HCT116 (cell line): Measurements from ENCODE around the gene ADAR. TPM values are rescaled to one million over a fixed set of nuclear protein-coding genes. Genes with fewer than 3 reads are reported as not detected.

Experiments used
- ATAC-seq: fragments of 200-7000 bp; cut with Tn5 transposase; 2 replicates; pipeline ENCODE4 v1.9.1; 2020; ENCODE audit warnings: mild to moderate bottlenecking, moderate library complexity
- BruUV-seq: library from RNA; stranded (reverse); fragments of 400-500 nt; replicated peaks from 2 replicates; lab custom pipeline; 2021; lab: Mats Ljungman, UMichigan
- CTCF ChIA-PET: fragments of 300-600 bp; sonication (Branson Sonifier 250); formaldehyde crosslinking; loops from one replicate; lab custom pipeline; 2021; ENCODE audit warnings: antibody characterized with exemption; lab: Charles Lee
- POLR2A ChIA-PET: fragments of 300-600, 350-600 bp; sonication (Branson Sonifier 250); formaldehyde crosslinking; loops from one replicate; lab custom pipeline; 2021; ENCODE audit warnings: antibody characterized with exemption; lab: Charles Lee
- RAD21 ChIA-PET, 2 experiments: fragments of 300-600 bp; sonication (Branson Sonifier 250); formaldehyde crosslinking; loops; one replicate each; lab custom pipeline; 2023; ENCODE audit warnings: low total read pairs in 2 of 2; ENCODE audit not compliant: uncharacterized antibody in 2 of 2, unreplicated experiment in 2 of 2, low non-redundant PET in 1 of 2; lab: Charles Lee
- DNase-seq: peaks from one replicate; pipeline ENCODE4 v3.0.0-alpha.2; 2010; ENCODE audit warnings: low read depth, low spot score
- H2AFZ ChIP-seq: fragments of 200-600 bp; shearing (Covaris generic), sonication (generic); 2 replicates; pipeline ENCODE4 v1.6.1; 2017; ENCODE audit warnings: low read depth, mixed run types, mixed read lengths, antibody characterized with exemption, low read length; ENCODE audit not compliant: poor library complexity, severe bottlenecking
- H3K27ac ChIP-seq: 2 replicates; pipeline ENCODE4 v1.5.1; 2012; ENCODE audit warnings: low read depth, low read length
- H3K27me3 ChIP-seq: fragments of 200-600 bp; sonication (generic); 2 replicates; pipeline ENCODE4 v1.6.1; 2016; ENCODE audit warnings: mixed run types, low read length, mixed read lengths; ENCODE audit not compliant: insufficient read depth
- H3K36me3 ChIP-seq, 2 experiments: fragments of 200-500 bp in 1 of 2; fragments of 200-600 bp in 1 of 2; sonication (Bioruptor generic) in 1 of 2; sonication (generic) in 1 of 2; 2 replicates each; pipeline versions ENCODE4 v1.5.1 to v1.6.1; 2014 to 2016; ENCODE audit warnings: low read length in 2 of 2, inconsistent platforms in 1 of 2, mixed read lengths in 1 of 2, mixed run types in 1 of 2; ENCODE audit not compliant: insufficient read depth in 2 of 2, control insufficient read depth in 1 of 2
- H3K4me1 ChIP-seq, 2 experiments: fragments of 200-600 bp in 1 of 2; sonication (generic) in 1 of 2; 2 replicates each; pipeline versions ENCODE4 v1.5.1 to v1.6.1; 2012 to 2017; ENCODE audit warnings: low read length in 2 of 2, inconsistent platforms in 1 of 2, mild to moderate bottlenecking in 1 of 2, mixed read lengths in 1 of 2, mixed run types in 1 of 2, moderate library complexity in 1 of 2; ENCODE audit not compliant: insufficient read depth in 2 of 2, control insufficient read depth in 1 of 2
- H3K4me2 ChIP-seq: fragments of 200-600 bp; sonication (generic); 2 replicates; pipeline ENCODE4 v1.6.1; 2017; ENCODE audit warnings: mixed run types, low read length, mixed read lengths
- H3K4me3 ChIP-seq, 2 experiments: fragments of 200-600 bp in 1 of 2; sonication (generic) in 1 of 2; replicated peaks in 1 of 2; 2 replicates each; pipeline ENCODE4 v1.5.1; 2011 to 2016; ENCODE audit warnings: low read length in 2 of 2, control low read depth in 1 of 2, low read depth in 1 of 2, mild to moderate bottlenecking in 1 of 2, mixed read lengths in 1 of 2, mixed run types in 1 of 2
- H3K79me2 ChIP-seq: fragments of 200-600 bp; sonication (generic); 2 replicates; pipeline ENCODE4 v1.6.1; 2017; ENCODE audit warnings: mild to moderate bottlenecking, mixed run types, low read length, moderate library complexity, mixed read lengths; ENCODE audit not compliant: insufficient read depth
- H3K9ac ChIP-seq: fragments of 200-600 bp; sonication (generic); 2 replicates; pipeline ENCODE4 v1.6.1; 2016; ENCODE audit warnings: low read length, mixed read lengths
- H3K9me2 ChIP-seq: fragments of 200-600 bp; sonication (generic), shearing (Covaris generic); 2 replicates; pipeline ENCODE4 v1.6.1; 2017; ENCODE audit warnings: mixed run types, mild to moderate bottlenecking, moderate library complexity; ENCODE audit not compliant: insufficient read depth
- H3K9me3 ChIP-seq, 2 experiments: fragments of 200-500 bp in 1 of 2; fragments of 200-600 bp in 1 of 2; sonication (Bioruptor generic) in 1 of 2; sonication (generic) in 1 of 2; 2 replicates each; pipeline ENCODE4 v1.6.1; 2014 to 2017; ENCODE audit warnings: low read length in 2 of 2, mixed read lengths in 2 of 2, inconsistent platforms in 1 of 2, low read depth in 1 of 2, mild to moderate bottlenecking in 1 of 2, mixed run types in 1 of 2, moderate library complexity in 1 of 2; ENCODE audit not compliant: control insufficient read depth in 1 of 2, insufficient read depth in 1 of 2
- H4K20me1 ChIP-seq: fragments of 200-600 bp; sonication (generic), shearing (Covaris generic); 2 replicates; pipeline ENCODE4 v1.6.1; 2017; ENCODE audit warnings: mixed run types, mild to moderate bottlenecking, moderate library complexity; ENCODE audit not compliant: insufficient read depth
- ATF3 ChIP-seq: IDR thresholded peaks from 2 replicates; pipeline ENCODE4 v1.6.1; 2012
- CTCF ChIP-seq, 3 experiments: fragments of 200-600 bp in 1 of 3; sonication (generic) in 1 of 3; IDR thresholded peaks in 2 of 3; conservative IDR thresholded peaks in 1 of 3; 2 replicates each; pipeline ENCODE4 v1.5.1; 2012 to 2017; ENCODE audit warnings: low read depth in 2 of 3, low read length in 2 of 3, antibody characterized with exemption in 1 of 3, borderline replicate concordance in 1 of 3, control low read depth in 1 of 3, mild to moderate bottlenecking in 1 of 3, mixed read lengths in 1 of 3, mixed run types in 1 of 3, moderate library complexity in 1 of 3; ENCODE audit not compliant: insufficient read depth in 1 of 3
- EGR1 ChIP-seq: IDR thresholded peaks from 2 replicates; pipeline ENCODE4 v1.6.1; 2012; ENCODE audit warnings: low read depth
- MAX ChIP-seq: IDR thresholded peaks from 2 replicates; pipeline ENCODE4 v1.6.1; 2012
- SIN3A ChIP-seq: IDR thresholded peaks from 2 replicates; pipeline ENCODE4 v1.6.1; 2012; ENCODE audit warnings: low read depth
- SP1 ChIP-seq: IDR thresholded peaks from 2 replicates; pipeline ENCODE4 v1.6.1; 2012; ENCODE audit warnings: low read depth
- SRF ChIP-seq: IDR thresholded peaks from 2 replicates; pipeline ENCODE4 v1.6.1; 2012; ENCODE audit warnings: low read depth
- ZBTB33 ChIP-seq: IDR thresholded peaks from 2 replicates; pipeline ENCODE4 v1.6.1; 2011; ENCODE audit warnings: mild to moderate bottlenecking, low read length, moderate library complexity; ENCODE audit not compliant: insufficient replicate concordance; ENCODE audit errors: extremely low read depth
- ZNF274 ChIP-seq: fragments of 200-500 bp; sonication (Bioruptor generic); IDR thresholded peaks from 2 replicates; pipeline ENCODE4 v1.6.1; 2014; ENCODE audit warnings: mild to moderate bottlenecking, low read depth, low read length, inconsistent platforms
- intact Hi-C: fragments of 100-400 bp; cut with micrococcal nuclease; formaldehyde crosslinking; loops from 2 replicates; pipeline ENCODE4 v1.10.0; 2022
- total RNA-seq: library from RNA; stranded (reverse); gene quantifications from one replicate; pipeline ENCODE4 v1.2.1, GENCODE V29; 2021; ENCODE audit not compliant: unreplicated experiment

Gene ADAR
- total RNA-seq, 1 experiment from 2014 or later = 169 TPM

- ATAC-seq (no peak), DNase-seq (no peak)
- H3K9me3 ChIP-seq = no peaks in the 10 kb centered on the region
- H2AFZ ChIP-seq = no peak overlapping the region
- H3K4me2 ChIP-seq = no peak overlapping the region
- TF ChIP-seq SRF (no peak), EGR1 (no peak), ATF3 (no peak), SP1 (no peak), ZNF274 (no peak), ZBTB33 (no peak), CTCF (IDR thresholded peaks at IDR 0.05 in 2 of 3, conservative IDR thresholded peaks at IDR 0.05 in 1 of 3; ENCODE audit: borderline replicate concordance in 1 of 3, insufficient read depth in 1 of 3, low read depth in 2 of 3, low read length in 2 of 3) (no peak), SIN3A (no peak), MAX (no peak)
- BruUV-seq = no TSS peak
- intact Hi-C loops = no loop called here
- POLR2A ChIA-PET = no interaction called here
- H3K9me2 ChIP-seq = no peaks in the 10 kb centered on the region
- peaks cover 7% of the 10 kb centered on the region; the same call in 1 of the 2 replicates for H4K20me1 ChIP-seq
- H3K4me3 ChIP-seq = no peak overlapping the region
- no peaks in the 10 kb centered on the region for H3K27me3 ChIP-seq
- H3K36me3 ChIP-seq = peaks cover 21 to 26% of the 10 kb centered on the region in 2 experiments; a peak in 3 of 4 replicates
- H3K9ac ChIP-seq = no peak overlapping the region
- peaks cover 6 to 13% of the 10 kb centered on the region in 2 experiments for H3K4me1 ChIP-seq
- H3K27ac ChIP-seq = no peak overlapping the region
- RAD21 ChIA-PET = no interaction called here
- CTCF ChIA-PET = no interaction called here
- H3K79me2 ChIP-seq = peaks cover 97% of the 10 kb centered on the region
Observed at GRCh38 chr1:154603317-154603716, 4.7 kb downstream of the ADAR start.
